Left colon (tissue), 2 donors: ENCODE measurements around the gene AMACR. TPM values are rescaled to one million over a fixed set of nuclear protein-coding genes. Genes with fewer than 3 reads are reported as not detected.

Experiments used
- ATAC-seq: fragments of 200-7000 bp; cut with Tn5 transposase; one replicate; pipeline ENCODE4 v1.9.1; 2020; ENCODE audit warnings: mild to moderate bottlenecking, moderate library complexity
- DNase-seq, 2 donors: peaks; one replicate each; pipeline ENCODE4 v3.0.0-alpha.2; 2020
- intact Hi-C, 2 donors: fragments of 100-400 bp; cut with DNase I in 1 of 2; cut with micrococcal nuclease in 1 of 2; formaldehyde crosslinking; loops; one replicate each; pipeline versions ENCODE4 v1.11.2 to v1.14.0; 2022; cut with DNase I, micrococcal nuclease
- total RNA-seq, 2 donors: library from RNA; stranded (reverse); fragmentation: NEBNext Ultra II Directional; extraction: Animal tissue kit (Norgen Biotek cat#: 25700); gene quantifications; one replicate each; pipeline ENCODE4 v1.2.1, GENCODE V29; 2021
- donor health status: DM: no; HTN: no; CAD: no.
- donor health status: DM: yes; HTN: yes; CAD: no.

The AMACR gene
- total RNA-seq, 2 donors from 2014 or later, result 53.3 to 89.1 TPM

GRCh38 chr5:33938507-33938796 is 69.4 kb downstream of the AMACR start:
- ATAC-seq, result no peak
- no peak for DNase-seq
- intact Hi-C loops, result no loop called here

- DNase-seq (no peak), ATAC-seq (no peak)
- intact Hi-C loops, result no loop called here
Observed at GRCh38 chr5:33937707-33938506, 69.9 kb downstream of the AMACR start.

- intact Hi-C loops, result no loop called here
- DNase-seq (no peak), ATAC-seq (no peak)
Observed at GRCh38 chr5:33937017-33937706, 70.7 kb downstream of the AMACR start.

GRCh38 chr5:33936381-33937016 is 71.4 kb downstream of the AMACR start, which contains the start of gene RXFP3:
RXFP3 (plus strand) TSS chr5:33936386; CDS start chr5:33936741, 355 bp downstream.
- intact Hi-C loops, result no loop called here
- DNase-seq, result no peak
- no peak for ATAC-seq

Other genes starting within 250 kb of the AMACR start
- 1 to 10 TPM in 1 of 2 donors, under 1 TPM in 1; 0.21 to 1.2 TPM for gene ADAMTS12, start 116.1 kb downstream of the AMACR start, total RNA-seq
- gene RXFP3, start 71.7 kb downstream of the AMACR start, total RNA-seq, result not detected
- under 1 TPM; 0.73 to 0.75 TPM for gene SLC45A2, start 23.4 kb downstream of the AMACR start, total RNA-seq
- 1 to 10 TPM; 3.8 to 5.6 TPM for gene C1QTNF3, start 35.2 kb upstream of the AMACR start, total RNA-seq